ENCODE measurements around the gene ZNF710.

DNA sequence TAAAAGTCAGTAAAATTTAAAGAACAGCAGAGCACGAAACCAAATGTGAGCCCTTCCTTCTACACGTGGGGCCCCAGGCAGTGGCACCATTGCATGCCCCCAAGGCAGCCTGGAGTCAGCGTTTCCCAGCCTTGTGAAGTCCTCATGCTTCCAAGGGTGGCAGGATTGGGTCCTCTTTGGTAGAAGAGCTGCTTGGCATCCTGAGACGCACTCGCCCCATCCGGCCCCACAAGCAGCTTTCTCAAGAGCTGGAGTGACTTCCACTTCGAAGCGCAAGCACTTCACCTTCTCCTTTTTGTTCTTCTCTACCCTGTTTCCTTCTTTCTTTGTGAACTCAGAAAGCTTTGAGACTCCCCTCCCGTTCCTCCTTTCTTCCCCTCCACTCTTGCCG lies 34.7 kb downstream of the ZNF710 start:
- TF ChIP-seq, protein P1, sequence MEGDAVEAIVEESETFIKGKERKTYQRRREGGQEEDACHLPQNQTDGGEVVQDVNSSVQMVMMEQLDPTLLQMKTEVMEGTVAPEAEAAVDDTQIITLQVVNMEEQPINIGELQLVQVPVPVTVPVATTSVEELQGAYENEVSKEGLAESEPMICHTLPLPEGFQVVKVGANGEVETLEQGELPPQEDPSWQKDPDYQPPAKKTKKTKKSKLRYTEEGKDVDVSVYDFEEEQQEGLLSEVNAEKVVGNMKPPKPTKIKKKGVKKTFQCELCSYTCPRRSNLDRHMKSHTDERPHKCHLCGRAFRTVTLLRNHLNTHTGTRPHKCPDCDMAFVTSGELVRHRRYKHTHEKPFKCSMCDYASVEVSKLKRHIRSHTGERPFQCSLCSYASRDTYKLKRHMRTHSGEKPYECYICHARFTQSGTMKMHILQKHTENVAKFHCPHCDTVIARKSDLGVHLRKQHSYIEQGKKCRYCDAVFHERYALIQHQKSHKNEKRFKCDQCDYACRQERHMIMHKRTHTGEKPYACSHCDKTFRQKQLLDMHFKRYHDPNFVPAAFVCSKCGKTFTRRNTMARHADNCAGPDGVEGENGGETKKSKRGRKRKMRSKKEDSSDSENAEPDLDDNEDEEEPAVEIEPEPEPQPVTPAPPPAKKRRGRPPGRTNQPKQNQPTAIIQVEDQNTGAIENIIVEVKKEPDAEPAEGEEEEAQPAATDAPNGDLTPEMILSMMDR (IDR thresholded peaks at IDR 0.05; ENCODE audit: control extremely low read depth in 1 of 3, insufficient read depth in 1 of 3, low read depth in 1 of 3, low read length in 3 of 3) = no peak
- TF ChIP-seq TCF12 (IDR thresholded peaks at IDR 0.05; ENCODE audit: low read depth, low read length) = no peak
- no peak for TF ChIP-seq POLR2AphosphoS5 (IDR thresholded peaks at IDR 0.05; ENCODE audit: low read depth, low read length)
- TF ChIP-seq, protein P2, sequence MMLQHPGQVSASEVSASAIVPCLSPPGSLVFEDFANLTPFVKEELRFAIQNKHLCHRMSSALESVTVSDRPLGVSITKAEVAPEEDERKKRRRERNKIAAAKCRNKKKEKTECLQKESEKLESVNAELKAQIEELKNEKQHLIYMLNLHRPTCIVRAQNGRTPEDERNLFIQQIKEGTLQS (IDR thresholded peaks at IDR 0.05; ENCODE audit: insufficient read depth, low read depth, low read length) = no peak
- no peak for TF ChIP-seq EP300 (IDR thresholded peaks at IDR 0.05; ENCODE audit: borderline replicate concordance in 1 of 2, low read depth in 2 of 2, low read length in 2 of 2)
- no peak for TF ChIP-seq SIX5 (IDR thresholded peaks at IDR 0.05; ENCODE audit: low read depth, low read length)

All from H1 (cell line).